ENCODE data around the gene ONECUT3.
"Not testable (repeated sequence)": the region's sequence is repeated elsewhere in the genome, so short reads cannot be mapped to it uniquely, and the experiment has no call there.

Gene ONECUT3

DNA sequence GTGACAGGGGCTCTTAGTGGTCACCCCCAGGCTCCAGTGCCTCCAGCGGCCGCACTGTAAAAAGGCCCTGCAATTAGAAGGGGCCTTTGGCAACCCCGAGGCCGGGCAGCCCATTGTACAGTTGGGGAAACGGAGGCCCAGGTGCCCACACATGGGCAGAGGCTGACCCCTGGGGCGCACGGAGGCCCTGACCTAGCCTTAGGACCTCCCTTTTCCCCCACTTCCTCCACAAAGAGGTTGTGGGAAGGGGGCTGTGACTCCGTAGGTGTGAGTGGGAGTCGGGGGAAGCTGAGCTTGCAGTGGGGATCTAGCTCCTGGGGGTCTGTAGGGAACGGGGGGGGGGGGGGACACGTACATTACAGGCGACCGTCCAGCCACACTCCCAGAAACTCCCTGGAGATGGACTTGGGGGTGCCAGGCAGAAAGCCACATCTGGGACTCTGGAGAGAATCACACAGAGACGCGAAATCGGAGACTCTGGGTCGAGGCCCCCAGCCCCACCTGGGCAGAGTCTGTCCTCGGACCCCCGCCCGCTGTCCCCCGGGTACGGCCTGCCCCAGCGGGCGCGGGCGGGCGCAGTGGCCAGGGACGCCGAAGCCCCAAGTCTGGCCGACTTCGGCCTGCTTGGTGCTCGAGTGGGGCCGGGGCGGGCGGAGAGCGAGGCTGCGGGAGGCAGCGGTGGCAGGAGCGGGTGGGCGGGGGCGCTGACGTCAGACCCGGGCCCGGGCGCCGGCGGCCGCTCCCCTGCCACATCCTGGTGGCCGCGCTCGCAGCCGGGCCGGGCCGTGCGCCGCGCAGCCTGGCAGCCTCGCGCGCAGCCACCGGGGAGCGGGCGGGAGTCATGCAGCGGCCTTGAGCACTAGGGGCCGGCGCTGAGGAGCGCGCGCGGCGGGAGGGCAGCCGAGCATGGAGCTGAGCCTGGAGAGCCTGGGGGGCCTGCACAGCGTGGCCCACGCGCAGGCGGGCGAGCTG lies at the start of gene ONECUT3:
TSS of gene ONECUT3 (plus strand) at position 750 of the 972 bp plus-strand sequence. CDS start at position 907, 157 bp downstream.
- DNase-seq (ENCODE audit: low read depth), result no peak

DNA sequence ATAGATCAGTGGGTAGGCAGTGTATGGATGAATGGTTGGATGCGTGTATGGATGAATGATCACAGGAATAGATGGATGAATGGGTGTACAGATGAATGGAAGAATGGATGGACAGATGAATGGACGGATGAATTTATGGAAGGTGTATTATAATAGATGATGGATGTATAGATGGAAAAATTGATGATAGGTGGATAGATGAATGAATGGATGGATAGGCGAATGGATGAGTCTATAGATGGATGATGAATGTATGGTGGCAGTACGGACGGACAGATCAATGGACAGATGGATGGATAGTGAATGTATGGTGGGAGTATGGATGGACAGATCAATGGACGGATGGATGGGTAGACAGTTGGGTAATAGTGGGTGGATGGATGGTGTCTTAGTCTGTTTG lies 49.0 kb upstream of the ONECUT3 start:
- DNase-seq (ENCODE audit: low read depth), result no peak

DNA sequence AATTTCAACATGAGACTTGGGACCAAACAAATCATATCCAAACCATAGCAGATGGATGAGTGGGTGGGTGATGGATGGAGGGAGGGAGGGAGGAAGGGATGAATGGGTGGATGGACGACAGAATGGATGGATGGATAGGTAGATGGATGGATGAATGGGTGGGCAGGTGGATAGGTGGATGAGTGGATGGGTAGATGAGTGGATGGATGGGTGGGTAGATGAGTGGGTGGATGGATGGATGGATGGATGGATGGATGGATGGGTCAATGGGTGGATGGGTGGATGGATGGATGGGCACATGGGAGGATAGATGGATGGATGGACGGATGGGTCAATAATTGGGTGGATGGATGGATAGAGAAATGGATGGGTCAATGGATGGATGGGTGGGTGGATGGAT lies 47.9 kb upstream of the ONECUT3 start:
- DNase-seq (ENCODE audit: low read depth), result no peak

DNA sequence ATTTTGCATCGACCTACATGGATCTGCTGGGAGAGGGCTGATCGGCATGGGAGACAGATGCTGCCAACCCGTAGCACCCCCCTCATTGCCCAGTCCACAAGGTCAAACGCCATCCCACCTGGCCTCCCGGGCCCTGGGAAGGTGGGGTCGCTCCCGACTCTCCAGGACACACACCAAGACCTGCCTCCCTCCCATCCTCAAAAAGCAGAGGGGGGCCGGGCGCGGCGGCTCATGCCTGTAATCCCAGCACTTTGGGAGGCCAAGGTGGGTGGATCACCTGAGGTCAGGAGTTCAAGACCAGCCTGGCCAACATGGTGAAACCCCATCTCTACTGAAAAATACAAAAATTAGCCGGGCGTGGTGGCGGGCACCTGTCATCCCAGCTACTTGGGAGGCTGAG lies 46.7 kb upstream of the ONECUT3 start:
- not testable (repeated sequence) for DNase-seq (ENCODE audit: low read depth)

DNA sequence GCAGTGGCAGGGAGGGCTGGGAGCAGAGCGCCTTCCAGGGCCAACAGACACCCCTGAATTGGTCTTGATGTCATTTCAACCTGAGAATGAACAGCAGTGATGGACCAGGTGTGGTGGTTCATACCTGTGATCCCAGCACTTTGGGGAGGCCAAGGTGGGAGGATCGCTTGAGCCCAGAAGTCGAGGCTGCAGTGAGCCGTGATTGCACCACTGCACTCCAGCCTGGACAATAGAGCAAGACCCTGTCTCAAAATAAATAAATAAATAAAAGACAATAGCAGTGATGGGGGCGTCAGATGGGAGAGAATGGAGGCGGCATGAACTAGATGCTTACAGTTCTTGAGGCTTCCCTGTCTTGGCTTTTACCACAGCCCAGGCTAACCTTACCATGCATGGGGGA lies 46.1 kb upstream of the ONECUT3 start:
- no peak for DNase-seq (ENCODE audit: low read depth)

DNA sequence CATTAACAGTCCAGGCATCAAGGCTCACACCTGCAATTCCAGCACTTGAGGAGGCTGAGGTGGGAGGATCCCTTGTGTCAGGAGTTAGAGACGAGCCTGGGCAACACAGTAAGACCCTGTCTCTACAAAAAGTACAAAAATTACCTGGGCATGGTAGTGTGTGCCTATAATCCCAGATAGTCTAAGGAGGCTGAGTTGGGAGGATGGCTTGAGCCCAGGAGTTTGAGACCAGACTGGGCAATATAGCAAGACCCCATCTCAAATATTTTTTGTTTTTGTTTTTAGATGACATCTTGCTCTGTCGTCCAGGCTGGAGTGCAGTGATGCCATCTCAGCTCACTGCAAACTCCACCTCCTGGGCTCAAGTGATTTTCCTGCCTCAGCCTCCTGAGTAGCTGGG lies 40.1 kb upstream of the ONECUT3 start:
- no peak for DNase-seq (ENCODE audit: low read depth)

DNA sequence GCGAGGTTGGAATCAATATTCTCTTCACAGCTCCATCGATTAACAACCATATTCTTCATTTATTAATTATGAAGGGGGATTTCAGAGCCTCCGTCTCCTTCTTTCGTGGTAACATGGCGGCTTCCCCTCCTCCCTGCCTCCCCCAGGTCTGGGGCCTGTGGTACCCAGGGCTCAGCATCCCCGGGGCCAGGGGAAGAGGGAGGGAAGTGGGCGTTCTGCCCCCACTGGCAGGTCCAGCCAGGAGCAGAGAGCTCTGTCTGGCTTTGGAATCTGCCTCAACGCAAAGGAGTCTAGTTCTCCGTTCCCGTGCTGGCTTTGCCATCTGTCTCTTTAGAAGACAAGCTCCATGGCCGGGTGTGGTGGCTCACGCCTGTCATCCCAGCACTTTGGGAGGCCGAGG lies 37.8 kb upstream of the ONECUT3 start:
- no peak for DNase-seq (ENCODE audit: low read depth)

DNA sequence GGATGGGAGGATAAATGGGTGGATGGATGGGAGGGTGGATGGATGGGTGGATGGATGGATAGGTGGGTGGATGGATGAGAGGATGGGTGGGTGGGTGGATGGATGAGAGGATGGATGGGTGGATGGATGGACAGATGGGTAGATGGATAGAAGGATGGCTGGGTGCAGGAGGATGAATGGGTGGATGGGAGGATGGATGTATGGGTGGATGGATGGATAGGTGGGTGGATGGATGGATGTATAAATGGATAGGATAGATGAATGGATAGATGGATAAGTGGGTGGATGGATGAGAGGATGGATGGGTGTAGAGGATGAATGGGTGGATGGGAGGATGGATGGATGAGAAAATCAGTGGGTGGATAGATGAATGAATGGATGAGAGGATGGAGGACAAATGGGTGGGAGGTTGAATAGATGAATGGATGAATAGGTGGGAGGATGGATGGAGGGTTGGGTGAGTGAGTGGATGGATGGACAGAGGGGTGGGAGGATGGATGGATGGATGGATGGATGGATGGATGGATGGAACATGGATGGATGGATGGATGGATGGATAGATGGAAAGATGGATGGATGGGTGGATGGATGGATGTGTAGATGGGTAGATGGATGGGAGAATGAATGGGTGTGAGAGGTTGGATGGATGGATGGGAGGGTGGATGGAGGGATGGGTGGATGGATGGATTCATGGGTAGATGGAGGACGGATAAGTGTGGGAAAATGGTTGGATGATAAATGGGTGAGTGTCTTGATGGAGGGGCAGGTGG lies 35.9 kb upstream of the ONECUT3 start:
- DNase-seq (ENCODE audit: low read depth), result no peak

DNA sequence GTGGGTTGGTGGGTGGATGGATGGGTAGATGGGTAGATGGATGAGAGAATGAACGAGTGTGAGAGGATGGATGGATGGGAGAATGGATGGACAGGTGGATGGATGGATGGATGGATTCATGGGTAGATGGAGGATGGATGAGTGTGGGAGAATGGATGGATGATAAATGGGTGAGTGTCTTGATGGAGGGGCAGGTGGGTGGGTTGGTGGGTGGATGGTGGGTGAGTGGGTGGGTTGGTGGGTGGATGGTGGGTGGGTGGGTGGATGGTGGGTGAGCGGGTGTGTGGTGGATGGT lies 35.4 kb upstream of the ONECUT3 start:
- DNase-seq (ENCODE audit: low read depth), result no peak

DNA sequence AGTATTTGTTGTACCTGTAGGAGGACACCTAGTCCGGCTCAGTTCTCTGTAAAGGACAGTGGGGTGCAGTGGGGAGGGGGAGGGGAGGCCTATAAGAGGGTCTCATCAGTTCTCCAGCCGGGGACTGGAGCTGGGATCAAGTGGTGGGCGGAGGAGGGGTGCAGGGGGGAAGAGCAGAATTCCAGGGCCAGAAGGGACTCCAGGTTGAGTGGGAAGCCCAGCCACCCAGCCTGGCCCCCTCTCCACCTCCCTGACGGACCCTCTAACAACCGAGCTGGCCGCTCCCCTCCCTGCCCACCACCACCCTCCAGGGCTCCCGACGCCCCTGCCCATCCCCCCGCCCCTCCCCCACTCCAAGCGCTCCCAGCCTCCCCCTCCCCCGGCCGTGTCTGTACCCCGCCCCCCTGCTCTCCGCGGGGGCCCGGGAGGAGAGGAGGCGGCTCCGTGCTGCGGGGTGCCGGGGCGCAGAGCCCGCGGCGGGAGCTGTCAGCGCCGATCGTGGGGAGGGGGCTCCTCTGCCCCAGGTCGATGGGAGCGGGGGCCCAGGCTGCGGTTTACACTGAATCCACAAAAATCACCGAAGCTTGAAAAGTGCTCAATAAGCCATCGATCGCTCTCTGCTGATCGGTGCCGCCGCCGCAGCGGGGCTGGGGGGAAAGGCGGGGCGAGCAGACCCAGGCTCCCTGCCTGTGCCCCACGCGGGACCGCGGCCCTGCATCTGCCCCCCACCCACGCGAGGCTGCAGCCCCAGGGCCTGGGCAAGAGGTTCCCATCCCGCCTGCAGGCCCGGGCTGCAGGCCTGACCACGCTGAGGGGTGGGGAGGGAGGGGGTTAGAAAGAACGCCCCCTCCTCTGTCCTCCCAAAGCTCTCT lies 34.6 kb upstream of the ONECUT3 start:
- DNase-seq (ENCODE audit: low read depth), result no peak

DNA sequence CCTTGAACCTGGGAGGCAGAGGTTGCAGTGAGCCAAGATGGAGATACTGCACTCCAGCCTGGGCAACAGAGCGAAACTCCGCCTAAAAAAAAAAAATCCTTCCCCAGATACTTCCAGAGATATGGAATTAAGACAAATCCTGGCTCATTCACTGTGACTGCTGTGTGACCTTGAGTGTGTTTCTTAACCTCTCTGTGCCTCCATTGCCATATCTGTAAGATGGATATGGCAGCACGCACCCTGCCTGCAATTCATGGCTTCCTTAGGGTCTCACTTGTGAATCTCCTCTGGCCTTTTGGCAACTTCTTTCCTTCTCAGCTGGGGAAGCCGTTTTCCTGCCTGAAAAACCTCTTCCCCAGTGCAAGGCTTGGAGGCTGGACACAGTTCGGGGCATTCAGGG lies 33.8 kb upstream of the ONECUT3 start:
- DNase-seq (ENCODE audit: low read depth), result no peak

DNA sequence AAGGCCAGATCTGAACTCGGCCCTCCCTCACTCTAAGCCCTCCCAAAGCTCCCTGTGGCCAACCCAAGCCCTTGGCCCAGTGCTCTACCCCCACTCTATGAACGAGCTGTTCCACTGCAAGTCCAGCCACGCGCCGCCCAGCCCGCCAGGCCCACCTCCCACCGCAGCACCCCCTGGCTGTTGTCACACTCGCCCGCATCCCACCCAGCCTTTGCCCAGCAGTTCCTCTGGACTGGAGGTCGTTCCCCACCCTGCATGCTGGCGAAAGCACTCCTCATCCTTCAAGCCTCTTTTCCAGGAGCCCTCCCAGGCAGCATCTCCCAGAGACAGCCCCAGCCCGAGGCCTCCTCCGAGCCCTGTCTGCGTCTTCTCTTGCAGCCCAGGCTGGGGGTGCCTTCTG lies 33.1 kb upstream of the ONECUT3 start:
- no peak for DNase-seq (ENCODE audit: low read depth)

DNA sequence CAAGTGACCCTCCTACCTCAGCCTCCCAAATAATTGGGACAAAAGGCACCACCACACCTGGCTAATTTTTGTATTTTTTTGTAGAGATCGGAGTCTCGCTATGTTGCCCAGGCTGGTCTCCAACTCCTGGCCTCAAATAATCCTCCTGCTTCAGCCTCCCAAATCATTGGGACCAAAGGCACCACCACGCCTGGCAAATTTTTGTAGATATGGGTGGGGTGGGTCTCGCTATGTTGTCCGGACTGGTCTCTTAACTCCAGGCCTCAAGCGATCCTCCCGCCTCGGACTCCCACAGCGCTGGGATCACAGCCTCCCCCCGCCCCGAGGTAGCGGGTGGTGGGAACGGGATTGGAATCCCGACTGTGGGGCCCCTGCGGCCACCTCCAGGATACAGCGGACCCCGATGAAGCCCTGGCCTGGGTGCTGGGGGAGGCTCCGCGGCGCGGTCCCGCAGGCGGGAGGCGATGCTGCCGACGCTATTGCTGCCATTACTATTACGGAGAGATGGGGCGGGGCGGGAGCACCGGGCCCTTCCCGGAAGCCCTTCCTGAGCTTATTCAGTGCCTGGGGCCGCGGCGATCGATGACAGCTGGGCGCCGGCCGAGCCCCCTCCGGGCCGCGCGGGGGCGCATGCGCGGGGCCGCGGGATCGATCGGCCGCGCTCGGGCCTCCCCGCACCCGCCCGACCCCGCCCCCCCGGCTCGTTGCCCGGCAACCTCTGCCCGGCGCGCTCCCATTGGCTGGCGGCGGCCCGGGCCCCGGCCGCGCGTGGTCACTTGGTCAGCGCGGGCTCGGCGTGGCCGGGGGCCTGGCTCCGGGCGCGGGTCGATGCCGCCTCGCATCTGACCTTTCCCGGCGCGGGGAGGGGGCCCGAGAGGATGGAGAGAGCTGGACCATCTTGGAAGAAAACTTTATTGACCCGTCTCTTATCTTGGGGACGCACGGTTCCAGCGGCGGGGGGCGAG lies 27.9 kb upstream of the ONECUT3 start:
- DNase-seq (ENCODE audit: low read depth), result no peak

DNA sequence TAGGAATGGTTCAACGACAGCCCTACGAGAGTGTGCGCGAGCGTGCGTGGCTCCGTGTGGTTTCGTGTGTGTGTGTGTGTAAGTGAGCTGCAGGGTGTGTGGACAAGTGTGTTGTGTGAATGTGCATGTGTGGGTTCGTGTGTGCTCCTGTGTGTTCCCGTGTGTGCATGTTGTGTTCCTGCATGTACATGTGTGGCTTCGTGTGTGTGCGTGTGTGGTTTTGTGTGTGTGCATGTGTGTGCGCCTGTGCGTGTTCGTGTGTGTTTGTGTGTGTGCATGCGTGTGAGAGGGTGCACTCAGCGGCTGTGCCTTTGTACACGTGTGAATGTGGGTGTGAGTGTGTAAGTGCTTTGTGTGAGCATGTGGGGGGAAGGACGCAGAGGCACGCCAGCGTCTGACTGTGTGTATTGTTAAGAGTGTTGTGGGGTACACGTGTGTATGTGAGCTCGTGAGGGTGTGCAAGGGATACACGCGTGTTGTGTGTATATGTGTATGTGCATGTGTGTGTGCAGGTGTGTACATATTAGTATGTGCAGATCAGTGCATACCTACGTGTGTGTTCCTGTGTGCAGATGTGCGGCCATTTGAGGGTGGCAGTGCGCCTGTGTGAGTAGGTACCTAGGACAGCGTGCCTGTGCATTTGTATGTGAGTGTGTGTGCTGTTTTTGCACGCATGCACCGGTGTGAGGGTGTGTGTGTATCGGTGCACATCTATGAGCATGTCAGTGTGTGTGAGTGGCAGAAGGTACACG lies 24.3 kb upstream of the ONECUT3 start:
- DNase-seq (ENCODE audit: low read depth), result no peak

DNA sequence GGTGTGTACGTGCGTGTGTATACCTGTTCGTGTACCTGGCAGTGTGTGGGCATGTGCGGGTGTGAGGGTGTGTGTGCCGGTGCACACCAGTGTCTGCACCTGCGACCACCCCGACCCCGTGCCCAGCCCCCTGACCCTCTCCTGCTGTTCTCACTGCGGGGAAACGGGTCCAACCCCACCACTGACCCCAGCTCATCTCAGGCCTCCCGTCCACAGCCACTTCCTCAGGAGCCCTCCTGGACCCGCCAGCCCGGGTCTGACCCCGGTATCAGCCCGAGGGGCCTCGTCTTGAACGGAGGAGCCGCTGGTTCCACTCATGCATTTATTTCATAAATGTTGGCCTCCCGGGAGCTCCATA lies 23.8 kb upstream of the ONECUT3 start:
- no peak for DNase-seq (ENCODE audit: low read depth)

DNA sequence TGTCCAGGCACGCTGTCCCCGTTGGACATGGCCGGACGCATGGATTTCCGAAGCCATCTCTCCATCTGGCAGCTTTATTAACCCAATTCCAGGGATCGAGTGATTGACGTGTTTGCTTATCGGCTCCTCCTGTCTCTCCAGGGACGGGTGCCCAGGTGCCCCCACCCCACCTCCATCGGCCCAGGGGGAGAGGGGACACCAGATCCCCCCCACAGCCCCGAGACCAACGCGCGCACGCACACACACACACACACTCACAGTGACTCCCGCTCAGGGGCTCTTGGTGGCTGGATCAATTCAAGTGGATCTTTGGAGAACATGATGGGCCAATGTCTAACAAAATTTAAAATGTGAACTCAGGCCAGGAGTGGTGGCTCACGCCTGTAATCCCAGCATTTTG lies 23.1 kb upstream of the ONECUT3 start:
- DNase-seq (ENCODE audit: low read depth), result no peak

DNA sequence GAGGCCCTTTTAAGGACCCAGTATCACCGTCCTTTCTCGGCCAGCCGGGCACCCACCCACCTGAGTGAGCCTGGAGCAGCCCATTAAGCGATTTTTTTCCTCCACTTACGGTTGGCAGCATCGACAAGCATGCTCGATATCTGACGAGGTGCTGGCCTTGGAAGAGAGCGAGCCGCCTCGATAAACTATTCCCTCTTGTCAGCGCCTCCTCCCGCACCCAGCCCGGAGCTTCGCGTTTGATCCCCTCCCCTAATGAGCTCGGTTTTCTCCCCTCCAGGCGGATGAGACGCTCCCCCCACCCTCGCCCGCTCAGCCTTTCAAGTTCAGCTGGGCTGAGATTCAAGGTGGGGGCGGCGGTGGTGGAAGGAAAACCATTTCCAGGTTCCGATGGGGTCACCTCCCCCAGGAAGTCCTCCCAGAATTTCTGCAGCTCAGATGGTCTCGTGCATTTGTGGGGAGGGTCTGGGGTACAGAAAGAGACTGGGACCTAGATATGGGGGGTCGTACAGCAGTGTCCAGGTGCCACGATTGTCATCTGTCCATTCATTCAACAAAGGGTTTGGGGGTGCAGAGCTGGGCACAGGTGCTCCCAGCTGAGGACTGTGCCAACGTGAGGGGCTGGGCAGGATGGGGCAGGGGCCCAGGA lies 18.9 kb upstream of the ONECUT3 start:
- no peak for DNase-seq (ENCODE audit: low read depth)

DNA sequence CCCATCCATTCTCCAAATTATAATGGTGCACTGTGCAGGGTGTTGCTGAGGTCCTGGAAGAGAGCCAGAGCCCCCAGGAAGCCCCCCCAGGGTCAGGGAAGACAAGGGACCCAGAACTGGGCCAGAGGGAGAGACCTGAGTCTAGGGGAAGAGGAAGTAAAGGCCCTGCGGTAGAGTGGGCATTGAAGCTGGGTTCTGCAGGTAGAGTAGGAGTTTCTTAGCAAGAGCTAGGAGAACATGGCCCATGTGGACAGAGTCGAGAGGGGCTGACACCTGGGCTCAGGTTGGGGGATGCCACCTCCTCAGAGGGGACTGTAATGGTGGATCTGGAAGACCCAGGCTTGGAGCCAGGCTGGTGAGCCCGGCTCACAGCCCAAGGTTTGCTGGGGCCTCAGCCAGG lies 17.0 kb upstream of the ONECUT3 start:
- DNase-seq (ENCODE audit: low read depth), result no peak

DNA sequence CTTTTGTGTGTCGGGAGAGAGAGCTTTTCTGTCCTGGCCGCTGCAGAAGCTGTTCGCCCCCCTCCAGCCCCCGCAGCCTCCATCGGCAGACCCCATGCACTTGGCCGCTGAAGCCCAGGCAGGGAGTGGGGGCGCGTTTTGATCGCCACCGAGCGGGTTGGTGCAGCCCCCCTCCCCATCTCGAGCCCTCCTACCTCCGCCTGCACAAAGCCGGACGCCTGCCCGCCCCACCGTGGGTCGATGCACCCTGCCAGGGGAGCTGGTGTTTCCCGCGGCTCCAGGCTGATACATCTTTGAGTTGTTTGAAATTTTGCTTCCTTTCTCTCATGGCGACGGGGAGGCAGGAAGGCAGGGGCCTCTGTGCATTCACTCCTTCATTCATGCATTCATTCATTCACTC lies 16.4 kb upstream of the ONECUT3 start:
- DNase-seq (ENCODE audit: low read depth), result no peak
